Measurements from ENCODE around the gene TTLL10.

The TTLL10 gene

GRCh38 chr1:1164701-1165451 lies 8.8 kb upstream of the TTLL10 start:
- no peaks in the 10 kb centered on the region for H3F3A ChIP-seq (ENCODE audit: low read depth)
- H3K36me3 ChIP-seq (ENCODE audit: insufficient read depth, low read length): no peaks in the 10 kb centered on the region
- H3K9ac ChIP-seq (ENCODE audit: low read depth, low read length, poor library complexity, severe bottlenecking): no peak overlapping the region
- no peak overlapping the region for H3K4me2 ChIP-seq (ENCODE audit: low read depth, low read length, poor library complexity, severe bottlenecking)
- H2AFZ ChIP-seq (ENCODE audit: low read length): no peak overlapping the region
- no peak overlapping the region for H3K4me3 ChIP-seq (ENCODE audit: low read length, poor library complexity, severe bottlenecking)
- H4K20me1 ChIP-seq (ENCODE audit: insufficient read depth, low read length, poor library complexity, severe bottlenecking): no peaks in the 10 kb centered on the region
- TF ChIP-seq CTCF (conservative IDR thresholded peaks at IDR 0.05; ENCODE audit: low read length) (no peak), EZH2phosphoT487 (IDR thresholded peaks at IDR 0.05; ENCODE audit: borderline replicate concordance) (no peak)
- no peaks in the 10 kb centered on the region for H3K9me2 ChIP-seq (replicated peaks; ENCODE audit: low read depth, low read length)
- H3K79me2 ChIP-seq (ENCODE audit: insufficient read depth, low read length): no peaks in the 10 kb centered on the region
- H3K9me3 ChIP-seq (ENCODE audit: insufficient read depth, low read depth, low read length): no peaks in the 10 kb centered on the region
- peaks cover 4% of the 10 kb centered on the region for H3K4me1 ChIP-seq (ENCODE audit: insufficient read depth, low read length, poor library complexity, severe bottlenecking)
- no peaks in the 10 kb centered on the region for H3K27me3 ChIP-seq (ENCODE audit: insufficient read depth, low read length, poor library complexity, severe bottlenecking)

- peaks cover 4% of the 10 kb centered on the region for H3K4me1 ChIP-seq (ENCODE audit: insufficient read depth, low read length, poor library complexity, severe bottlenecking)
- TF ChIP-seq CTCF (conservative IDR thresholded peaks at IDR 0.05; ENCODE audit: low read length): no peak
- H3K9ac ChIP-seq (ENCODE audit: low read depth, low read length, poor library complexity, severe bottlenecking): no peak overlapping the region
- no peaks in the 10 kb centered on the region for H3K27me3 ChIP-seq (ENCODE audit: insufficient read depth, low read length, poor library complexity, severe bottlenecking)
- no peaks in the 10 kb centered on the region for H3K9me2 ChIP-seq (replicated peaks; ENCODE audit: low read depth, low read length)
- H3K79me2 ChIP-seq (ENCODE audit: insufficient read depth, low read length): no peaks in the 10 kb centered on the region
- H3K4me3 ChIP-seq (ENCODE audit: low read length, poor library complexity, severe bottlenecking): no peak overlapping the region
- H2AFZ ChIP-seq (ENCODE audit: low read length): no peak overlapping the region
- no peak overlapping the region for H3K4me2 ChIP-seq (ENCODE audit: low read depth, low read length, poor library complexity, severe bottlenecking)
- no peaks in the 10 kb centered on the region for H3K36me3 ChIP-seq (ENCODE audit: insufficient read depth, low read length)
- H4K20me1 ChIP-seq (ENCODE audit: insufficient read depth, low read length, poor library complexity, severe bottlenecking): no peaks in the 10 kb centered on the region
- H3K9me3 ChIP-seq (ENCODE audit: insufficient read depth, low read depth, low read length): no peaks in the 10 kb centered on the region
- H3F3A ChIP-seq (ENCODE audit: low read depth): no peaks in the 10 kb centered on the region
These were observed 8.2 kb upstream of the TTLL10 start for GRCh38 chr1:1165485-1165884.

GRCh38 chr1:1165900-1166421 lies 7.7 kb upstream of the TTLL10 start:
- no peak overlapping the region for H3K9ac ChIP-seq (ENCODE audit: low read depth, low read length, poor library complexity, severe bottlenecking)
- H4K20me1 ChIP-seq (ENCODE audit: insufficient read depth, low read length, poor library complexity, severe bottlenecking): no peaks in the 10 kb centered on the region
- no peaks in the 10 kb centered on the region for H3K79me2 ChIP-seq (ENCODE audit: insufficient read depth, low read length)
- peaks cover 4% of the 10 kb centered on the region for H3K4me1 ChIP-seq (ENCODE audit: insufficient read depth, low read length, poor library complexity, severe bottlenecking)
- H3K36me3 ChIP-seq (ENCODE audit: insufficient read depth, low read length): no peaks in the 10 kb centered on the region
- no peak overlapping the region for H3K4me2 ChIP-seq (ENCODE audit: low read depth, low read length, poor library complexity, severe bottlenecking)
- H3K9me3 ChIP-seq (ENCODE audit: insufficient read depth, low read depth, low read length): no peaks in the 10 kb centered on the region
- no peak overlapping the region for H2AFZ ChIP-seq (ENCODE audit: low read length)
- H3K4me3 ChIP-seq (ENCODE audit: low read length, poor library complexity, severe bottlenecking): no peak overlapping the region
- TF ChIP-seq EZH2phosphoT487 (IDR thresholded peaks at IDR 0.05; ENCODE audit: borderline replicate concordance) (no peak), CTCF (conservative IDR thresholded peaks at IDR 0.05; ENCODE audit: low read length) (no peak)
- H3K9me2 ChIP-seq (replicated peaks; ENCODE audit: low read depth, low read length): no peaks in the 10 kb centered on the region
- H3F3A ChIP-seq (ENCODE audit: low read depth): no peaks in the 10 kb centered on the region
- H3K27me3 ChIP-seq (ENCODE audit: insufficient read depth, low read length, poor library complexity, severe bottlenecking): no peaks in the 10 kb centered on the region

All from Loucy (cell line).